ENCODE data around the gene MAML3. TPM values are rescaled to one million over a fixed set of nuclear protein-coding genes. Genes with fewer than 3 reads are reported as not detected.

MAML3 gene
- total and polyA plus RNA-seq, 12 donors = 1.1 to 4.6 (median 2.6) TPM

DNA sequence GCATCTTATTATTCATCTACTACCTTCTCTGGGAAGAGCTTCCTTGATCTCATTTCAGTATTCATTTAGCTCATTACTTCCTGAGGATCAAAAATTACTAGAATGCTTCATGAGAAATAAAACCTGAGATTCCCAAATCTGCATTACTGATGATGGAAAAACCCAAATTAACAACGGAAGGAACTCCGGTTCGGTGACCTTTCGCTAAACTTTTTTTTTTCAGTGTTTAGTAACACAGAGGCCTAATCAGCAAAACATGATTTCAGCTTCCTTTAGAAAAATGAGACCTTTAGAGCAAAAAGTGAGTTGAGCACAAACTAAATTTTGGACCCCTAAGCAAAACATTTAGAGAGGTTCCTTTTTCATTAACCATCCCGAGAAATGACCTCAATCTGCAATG, 229.2 kb downstream of the MAML3 start:
- WGBS, 2 donors = 63 to 65% methylated on average over 5 of the region's 5 CpGs
- Histone ChIP-seq H3K36me3 (no peaks in the 10 kb centered on the region), H3K4me3 (no peak overlapping the region), H3K4me1 (peaks cover 9 to 55% (median 46%) of the 10 kb centered on the region in 9 donors), H3K9me3 (no peaks in the 10 kb centered on the region), H3K27me3 (no peaks in the 10 kb centered on the region), H3K27ac (peak overlapping the region in 3 of 10 donors; percentile 7 to 33 (median 14))
- ATAC-seq = no peak
- TF ChIP-seq, protein P1, sequence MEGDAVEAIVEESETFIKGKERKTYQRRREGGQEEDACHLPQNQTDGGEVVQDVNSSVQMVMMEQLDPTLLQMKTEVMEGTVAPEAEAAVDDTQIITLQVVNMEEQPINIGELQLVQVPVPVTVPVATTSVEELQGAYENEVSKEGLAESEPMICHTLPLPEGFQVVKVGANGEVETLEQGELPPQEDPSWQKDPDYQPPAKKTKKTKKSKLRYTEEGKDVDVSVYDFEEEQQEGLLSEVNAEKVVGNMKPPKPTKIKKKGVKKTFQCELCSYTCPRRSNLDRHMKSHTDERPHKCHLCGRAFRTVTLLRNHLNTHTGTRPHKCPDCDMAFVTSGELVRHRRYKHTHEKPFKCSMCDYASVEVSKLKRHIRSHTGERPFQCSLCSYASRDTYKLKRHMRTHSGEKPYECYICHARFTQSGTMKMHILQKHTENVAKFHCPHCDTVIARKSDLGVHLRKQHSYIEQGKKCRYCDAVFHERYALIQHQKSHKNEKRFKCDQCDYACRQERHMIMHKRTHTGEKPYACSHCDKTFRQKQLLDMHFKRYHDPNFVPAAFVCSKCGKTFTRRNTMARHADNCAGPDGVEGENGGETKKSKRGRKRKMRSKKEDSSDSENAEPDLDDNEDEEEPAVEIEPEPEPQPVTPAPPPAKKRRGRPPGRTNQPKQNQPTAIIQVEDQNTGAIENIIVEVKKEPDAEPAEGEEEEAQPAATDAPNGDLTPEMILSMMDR (IDR thresholded peaks at IDR 0.05) = no peak
- intact Hi-C loops (cut with DNase I) = loop anchor here in 2 of 10 donors (5.0 to 10.0 kb wide), 3 partner anchors 33 to 187 kb away; no protein-coding TSS in a partner anchor
- no peak for DNase-seq

DNA sequence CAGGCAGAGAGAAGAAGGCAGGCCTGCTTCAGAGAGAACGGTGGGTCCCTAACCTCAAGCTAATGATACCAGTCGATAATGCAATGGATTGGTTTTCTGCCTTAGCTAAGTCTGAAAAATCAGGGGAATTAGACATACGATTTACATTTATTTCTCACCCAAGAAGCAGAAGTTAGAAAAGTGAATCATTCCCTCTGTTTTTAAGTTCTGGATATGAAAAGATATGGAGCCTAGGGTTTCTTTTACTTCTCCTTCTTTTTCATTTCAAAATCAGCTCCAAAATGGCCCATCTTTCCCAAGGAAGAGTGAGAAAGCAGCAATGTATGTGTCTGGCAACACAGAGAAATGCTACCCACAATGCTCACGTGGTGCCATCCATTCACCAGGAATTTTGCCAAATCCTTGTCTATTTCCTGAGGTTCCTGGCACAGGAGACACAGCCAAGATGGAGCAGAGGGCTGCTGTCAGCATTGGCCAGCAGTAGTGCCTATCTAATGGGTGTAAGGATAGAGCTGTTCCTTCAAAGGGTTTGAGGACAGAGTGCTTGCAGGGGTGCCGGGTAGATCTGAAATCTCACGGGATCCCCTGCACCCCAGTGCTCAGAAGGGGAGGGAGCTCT, 231.5 kb downstream of the MAML3 start:
- no peaks in the 10 kb centered on the region for H3K9me3 ChIP-seq
- WGBS, 2 donors = 76 to 79% methylated on average over 6 of the region's 6 CpGs
- intact Hi-C loops (cut with DNase I) = loop anchor here in 2 of 10 donors (5.0 to 10.0 kb wide), 3 partner anchors 35 to 185 kb away; no protein-coding TSS in a partner anchor
- DNase-seq (peak in 1 of 2 donors; percentile 24), ATAC-seq (peak in 6 of 8 donors; percentile 29 to 75 (median 50))
- H3K27me3 ChIP-seq = no peaks in the 10 kb centered on the region
- no peak overlapping the region for H3K4me3 ChIP-seq
- peak overlapping the region in 6 of 10 donors; percentile 74 to 88 (median 78) for H3K27ac ChIP-seq
- TF ChIP-seq, protein P1 (IDR thresholded peaks at IDR 0.05) = no peak
- H3K4me1 ChIP-seq = peaks cover 9 to 77% (median 63%) of the 10 kb centered on the region in 9 donors
- H3K36me3 ChIP-seq = no peaks in the 10 kb centered on the region

DNA sequence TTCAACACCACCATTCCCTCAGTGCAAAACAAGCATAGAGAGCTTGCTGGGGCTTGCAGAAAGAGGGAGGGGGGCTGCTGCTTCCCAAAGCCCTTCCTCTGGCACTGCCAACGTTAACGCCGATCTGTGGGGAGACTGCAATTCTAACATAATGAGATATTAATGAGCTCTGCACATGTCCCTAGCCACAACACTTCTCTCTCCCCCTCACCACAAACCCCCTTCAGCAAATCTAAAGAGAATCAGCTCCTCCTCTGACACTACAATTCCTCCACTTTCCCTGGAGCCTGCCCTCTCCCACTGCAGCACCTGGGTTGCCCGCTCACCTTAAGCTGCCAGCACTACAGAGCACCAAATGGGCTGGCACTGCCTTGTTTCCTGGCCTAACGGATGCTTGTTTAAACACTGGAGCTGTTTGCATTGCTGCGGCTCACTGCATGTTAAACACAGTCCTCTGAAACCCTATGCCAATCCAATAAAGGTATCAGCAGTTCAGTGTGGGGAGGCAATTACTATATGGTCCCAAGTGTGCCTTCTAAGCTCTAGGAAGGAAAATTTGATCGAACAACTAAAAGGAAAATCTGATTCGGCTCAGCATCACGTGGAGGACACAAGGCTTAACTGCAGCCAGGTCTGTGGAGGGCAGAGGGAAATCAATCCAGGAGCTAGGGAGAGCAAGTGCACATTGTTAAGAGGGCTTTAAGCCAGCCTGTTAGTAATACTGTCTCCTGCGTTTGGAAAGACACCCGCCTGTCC, 232.4 kb downstream of the MAML3 start:
- Histone ChIP-seq H3K27ac (peak overlapping the region in 9 of 10 donors; percentile 35 to 88 (median 77)), H3K36me3 (no peaks in the 10 kb centered on the region), H3K4me1 (peaks cover 9 to 82% (median 63%) of the 10 kb centered on the region in 9 donors), H3K27me3 (no peaks in the 10 kb centered on the region), H3K9me3 (no peaks in the 10 kb centered on the region), H3K4me3 (no peak overlapping the region)
- TF ChIP-seq, protein P1 (IDR thresholded peaks at IDR 0.05) = no peak
- ATAC-seq (peak in 6 of 8 donors; percentile 23 to 72 (median 42)), DNase-seq (no peak)
- intact Hi-C loops (cut with DNase I) = loop anchor here in 2 of 10 donors (5.0 to 10.0 kb wide), 3 partner anchors 36 to 184 kb away; no protein-coding TSS in a partner anchor
- WGBS, 2 donors = 37 to 44% methylated on average over 11 of the region's 11 CpGs

DNA sequence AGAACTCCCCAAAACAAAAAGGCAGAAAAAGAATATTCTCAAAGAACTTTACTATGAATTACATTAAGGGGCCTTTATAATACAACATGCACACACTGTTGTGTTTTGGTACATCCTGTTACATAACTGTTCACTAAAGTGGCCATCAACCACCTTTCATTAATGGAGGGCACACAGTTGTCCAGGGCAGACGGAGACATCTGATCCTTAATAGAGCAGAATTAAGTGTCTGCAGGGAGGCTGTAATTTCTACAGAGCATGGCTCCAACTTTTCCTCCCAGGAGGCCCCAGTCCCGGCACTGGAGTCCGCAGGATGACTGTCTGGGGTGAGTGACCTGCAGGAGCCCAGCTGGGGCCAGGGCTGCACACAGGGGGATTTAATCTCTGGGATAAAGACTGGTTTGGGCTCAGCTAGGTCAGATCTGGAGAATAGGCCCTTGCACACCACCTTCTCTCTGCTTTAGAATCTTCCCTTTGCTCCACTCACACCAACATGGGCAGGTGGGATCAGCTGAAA, 233.4 kb downstream of the MAML3 start:
- peaks cover 9 to 88% (median 67%) of the 10 kb centered on the region in 9 donors for H3K4me1 ChIP-seq
- no peaks in the 10 kb centered on the region for H3K36me3 ChIP-seq
- ATAC-seq = peak in 6 of 8 donors; percentile 15 to 50 (median 36)
- no peaks in the 10 kb centered on the region for H3K27me3 ChIP-seq
- WGBS, 2 donors = 37 to 59% methylated on average over 3 of the region's 3 CpGs
- peak overlapping the region in 9 of 10 donors; percentile 35 to 88 (median 77) for H3K27ac ChIP-seq
- TF ChIP-seq, protein P1 (IDR thresholded peaks at IDR 0.05) = no peak
- peak in 1 of 2 donors; percentile 37 for DNase-seq
- H3K9me3 ChIP-seq = no peaks in the 10 kb centered on the region
- H3K4me3 ChIP-seq = no peak overlapping the region
- intact Hi-C loops (cut with DNase I) = loop anchor here in 2 of 10 donors (5.0 to 10.0 kb wide), 3 partner anchors 37 to 183 kb away; no protein-coding TSS in a partner anchor

Data from heart right ventricle (tissue), 16 donors.